CD4-positive, alpha-beta T cell treated with Interleukin-21 for 1 hour (primary cell): ENCODE data around the gene ZNF296.
"Not testable (repeated sequence)": the region's sequence is repeated elsewhere in the genome, so short reads cannot be mapped to it uniquely, and the experiment has no call there.

ENCODE experiments used
- DNase-seq: peaks from one replicate; pipeline ENCODE4 v3.0.0-alpha.2; 2020

The ZNF296 gene

DNA sequence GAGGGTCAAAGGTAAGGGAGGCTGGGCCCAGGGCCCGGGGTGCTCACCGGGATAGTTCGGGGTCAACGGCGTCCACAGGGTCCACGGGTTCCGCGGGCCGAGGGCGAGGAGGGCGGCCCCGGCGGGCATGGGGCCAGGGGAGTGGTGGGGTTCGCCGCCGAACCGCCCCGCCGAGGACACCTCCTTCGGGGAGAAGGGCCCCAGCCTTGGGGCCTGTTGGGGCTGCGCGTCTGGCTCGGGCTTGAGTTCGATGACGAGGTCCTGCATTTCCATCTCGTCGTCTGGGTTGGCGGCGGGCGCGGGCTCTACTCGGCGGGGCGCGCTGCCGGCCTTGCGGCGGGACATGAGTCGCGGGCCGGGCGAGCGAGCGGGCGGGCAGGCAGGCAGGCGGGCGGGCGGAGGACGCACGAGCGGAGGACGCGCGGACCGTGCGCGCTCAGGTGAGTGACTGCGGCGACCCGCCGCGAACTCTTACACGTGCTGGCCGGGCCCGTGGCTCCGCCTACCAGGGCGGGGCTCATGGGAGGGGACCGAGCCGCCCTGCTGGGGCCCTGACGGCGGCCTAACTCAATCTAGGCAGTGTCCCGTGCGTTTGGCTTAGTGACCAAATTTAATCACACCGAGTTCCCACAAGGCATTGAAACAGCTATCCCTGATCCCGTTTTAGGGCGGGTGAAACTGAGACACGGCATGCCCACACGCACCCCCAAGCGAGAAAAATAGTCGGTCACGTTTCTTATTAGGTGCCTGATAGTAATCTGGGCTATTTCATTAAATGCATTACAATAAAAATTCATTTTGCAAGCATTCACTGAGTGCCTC lies at the start of gene ZNF296:
TSS of gene ZNF296 (minus strand) at position 450 of the 822 bp plus-strand sequence. CDS start at position 345, 105 bp downstream.
- DNase-seq: peak; percentile 81

GRCh38 chr19:45125360-45125759 lies 49.1 kb upstream of the ZNF296 start:
- no peak for DNase-seq

DNA sequence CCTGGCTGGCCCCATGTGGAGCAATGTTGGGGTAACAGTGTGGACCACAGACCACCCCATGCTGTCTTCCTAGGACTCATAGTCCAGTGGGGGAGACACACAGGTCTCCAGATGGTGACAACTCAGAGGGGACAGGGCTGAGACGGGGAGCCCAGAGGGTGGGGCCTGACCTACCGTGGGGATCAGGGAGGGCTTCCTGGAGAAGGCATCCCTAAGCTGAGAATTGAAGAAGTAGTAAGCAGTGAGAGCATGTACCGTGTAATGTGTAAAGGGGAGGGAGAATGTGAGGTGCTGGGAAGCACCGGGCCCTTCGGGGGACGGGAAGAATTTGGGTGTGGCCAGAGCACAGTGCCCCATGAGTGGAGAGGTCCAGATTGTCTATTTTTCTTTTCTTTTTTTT lies 47.7 kb upstream of the ZNF296 start:
- no peak for DNase-seq

GRCh38 chr19:45123440-45123850 lies 47.2 kb upstream of the ZNF296 start:
- no peak for DNase-seq

GRCh38 chr19:45122832-45123231 lies 46.6 kb upstream of the ZNF296 start:
- no peak for DNase-seq

DNA sequence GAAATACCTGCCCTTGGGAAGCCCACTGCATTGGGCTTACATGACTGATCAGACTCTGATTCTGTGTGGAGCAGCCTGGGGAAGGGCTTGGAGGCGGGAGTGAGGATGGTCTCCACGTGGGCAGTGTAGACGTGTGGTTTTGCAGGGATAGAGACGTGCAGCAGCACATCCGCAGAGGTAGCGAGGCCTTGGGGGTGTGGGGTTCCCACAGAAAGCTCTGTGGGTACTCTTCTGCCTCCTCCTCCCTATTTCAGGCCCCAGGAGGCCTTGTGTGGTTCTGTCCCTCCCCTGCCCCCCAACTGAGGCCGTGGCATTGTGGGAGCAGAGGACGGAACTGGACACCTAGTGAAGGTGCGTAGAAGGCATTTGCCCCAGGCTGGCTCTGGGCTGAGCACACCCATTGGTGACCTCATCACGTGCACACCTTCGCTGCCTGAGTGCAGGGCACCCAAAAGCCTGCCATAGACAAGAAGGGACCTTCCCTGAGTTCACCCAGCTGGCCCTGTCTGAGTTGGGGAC lies 45.6 kb upstream of the ZNF296 start:
- DNase-seq: no peak

- no peak for DNase-seq
Measured at GRCh38 chr19:45119582-45119981, 43.3 kb upstream of the ZNF296 start.

DNA sequence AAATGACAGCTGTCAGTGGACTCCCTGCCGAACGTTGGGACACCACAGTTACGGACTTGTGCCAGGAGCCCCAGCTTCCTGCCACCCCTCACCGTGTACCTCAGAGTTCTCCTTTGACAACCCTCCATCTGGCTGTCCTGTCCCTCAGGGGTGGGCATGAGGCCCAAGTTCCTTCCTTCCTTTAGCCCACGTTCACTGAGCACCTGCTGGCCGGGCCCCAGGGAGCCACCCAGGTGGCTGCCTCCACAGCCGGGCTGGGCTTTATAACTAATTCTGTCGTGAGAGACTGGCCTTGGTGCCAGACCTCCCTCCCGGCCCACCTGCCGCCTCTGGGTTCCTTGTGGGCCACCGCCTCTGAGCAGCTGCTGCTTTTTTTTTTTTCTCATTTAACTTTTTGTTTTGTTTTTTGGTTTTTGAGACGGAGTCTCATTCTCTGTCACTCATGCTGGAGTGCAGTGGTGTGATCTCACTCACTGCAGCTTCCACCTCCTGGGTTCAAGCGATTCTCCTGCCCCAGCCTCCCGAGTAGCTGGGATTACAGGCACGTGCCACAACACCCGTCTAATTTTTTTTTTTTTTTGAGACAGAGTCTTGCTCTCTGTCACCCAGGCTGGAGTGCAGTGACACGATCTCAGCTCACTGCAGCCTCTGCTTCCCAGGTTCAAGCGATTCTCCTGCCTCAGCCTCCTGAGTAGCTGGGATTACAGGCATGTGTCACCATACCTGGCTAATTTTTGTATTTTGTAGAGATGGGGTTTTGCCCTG lies 42.5 kb upstream of the ZNF296 start:
- DNase-seq: not testable (repeated sequence)

DNA sequence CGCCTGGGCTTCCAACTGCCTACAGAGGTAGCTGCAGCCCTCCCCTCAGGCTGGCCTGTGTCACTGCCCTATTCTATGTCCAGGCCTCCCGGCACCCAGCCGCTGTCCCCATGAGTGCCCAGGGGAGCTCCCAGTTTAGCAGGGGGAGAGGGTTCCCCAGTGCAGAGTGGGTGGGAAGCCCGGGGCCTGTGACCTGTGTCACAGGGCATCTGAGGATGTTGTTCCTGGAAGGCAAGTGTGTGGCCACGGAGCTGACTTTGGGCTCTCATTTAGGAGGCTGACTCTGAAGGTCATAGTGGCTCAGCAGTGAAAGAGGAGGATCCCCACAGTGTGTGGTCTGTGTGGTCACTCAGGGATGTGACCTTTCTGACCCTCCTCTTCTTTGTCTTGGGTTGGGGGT lies 41.8 kb upstream of the ZNF296 start:
- no peak for DNase-seq

GRCh38 chr19:45117671-45118070 lies 41.4 kb upstream of the ZNF296 start:
- no peak for DNase-seq

DNA sequence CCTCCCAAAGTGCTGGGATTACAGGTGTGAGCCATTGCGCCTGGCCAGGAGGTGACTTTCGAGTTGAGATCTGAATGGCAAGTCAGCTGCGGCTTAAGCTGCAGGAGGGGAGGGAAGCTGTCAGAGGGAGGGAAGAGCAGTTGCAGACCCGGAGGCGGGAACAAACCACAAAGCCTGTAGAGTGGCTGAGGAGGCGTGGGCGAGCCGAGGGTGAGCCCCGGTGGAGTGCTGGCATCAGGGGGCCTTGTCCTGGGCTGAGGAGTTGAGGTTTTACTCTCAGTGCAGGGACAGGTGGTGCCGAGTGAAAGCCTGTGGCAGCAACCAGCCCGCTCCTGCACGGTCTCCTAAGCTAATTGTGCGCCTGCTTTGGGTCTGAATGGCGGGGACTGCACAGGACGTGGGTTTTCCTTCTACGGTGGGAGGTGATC lies 40.9 kb upstream of the ZNF296 start:
- DNase-seq: peak; percentile 32

DNA sequence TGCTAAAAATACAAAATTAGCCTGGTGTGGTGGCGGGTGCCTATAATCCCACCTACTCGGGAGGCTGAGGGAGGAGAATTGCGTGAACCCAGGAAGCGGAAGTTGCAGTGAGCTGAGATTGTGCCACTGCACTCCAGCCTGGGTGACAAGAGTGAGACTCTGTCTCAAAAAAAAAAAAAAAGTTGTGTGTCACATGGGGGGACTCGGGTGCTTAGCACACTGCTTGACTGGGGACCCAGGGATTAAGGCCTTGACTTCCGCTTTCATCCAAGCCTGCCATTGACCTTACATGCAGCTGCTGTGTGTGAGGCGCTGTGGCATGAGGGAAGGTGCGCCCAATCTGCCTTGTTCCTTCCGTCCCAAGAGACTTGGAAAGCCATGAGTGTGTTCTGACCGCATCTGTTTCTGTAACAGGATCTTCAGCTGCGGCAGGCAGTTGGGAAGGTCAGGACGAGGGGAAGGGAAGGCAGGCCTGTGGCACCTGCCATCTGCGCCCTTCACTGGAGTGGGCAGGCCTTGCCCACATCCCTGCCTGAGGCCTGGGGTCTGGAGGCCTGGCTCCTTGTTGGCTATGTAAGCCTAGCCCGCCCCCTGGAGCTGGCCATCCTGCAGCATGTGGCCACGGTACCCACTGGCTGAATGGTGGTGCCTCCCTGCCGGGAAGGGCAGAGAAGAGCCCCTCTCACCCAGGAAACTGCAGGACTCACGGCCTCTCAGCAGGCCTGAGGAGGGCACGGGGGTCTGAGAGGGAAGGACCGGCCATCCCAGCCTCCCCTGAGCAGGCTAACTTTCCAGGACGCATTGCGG lies 39.7 kb upstream of the ZNF296 start:
- DNase-seq: no peak

GRCh38 chr19:45114116-45114515 lies 37.8 kb upstream of the ZNF296 start:
- no peak for DNase-seq

DNA sequence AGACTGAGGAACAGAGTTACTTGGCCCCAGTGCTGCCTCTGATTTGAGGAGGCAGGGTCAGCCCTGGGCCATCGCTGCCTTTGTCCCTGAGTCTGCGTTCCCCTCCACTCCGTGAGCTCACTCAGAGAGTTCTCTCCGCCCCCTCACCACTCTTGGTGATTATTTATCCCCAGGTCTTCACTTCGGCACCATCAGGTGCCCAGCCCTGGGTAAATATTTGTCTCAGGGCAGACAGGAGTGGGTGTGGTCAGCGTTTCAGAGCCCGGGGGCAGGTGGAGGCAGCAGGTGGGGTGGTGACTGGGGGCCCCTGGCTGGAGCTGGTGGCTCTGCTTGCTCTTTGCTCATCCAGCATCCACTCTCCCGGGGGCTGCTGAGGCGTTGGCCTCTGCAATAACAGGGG lies 37.4 kb upstream of the ZNF296 start:
- DNase-seq: no peak

GRCh38 chr19:45112111-45112827 lies 36.0 kb upstream of the ZNF296 start:
- DNase-seq: no peak

- no peak for DNase-seq
Measured at GRCh38 chr19:45110851-45111266, 34.6 kb upstream of the ZNF296 start.

- no peak for DNase-seq
Measured at GRCh38 chr19:45107621-45108150, 31.4 kb upstream of the ZNF296 start.

- DNase-seq: not testable (repeated sequence)
Measured at GRCh38 chr19:45106363-45106762, 30.1 kb upstream of the ZNF296 start.

- peak; percentile 5 for DNase-seq
Measured at GRCh38 chr19:45104658-45105349, 28.5 kb upstream of the ZNF296 start.

GRCh38 chr19:45103508-45104319 lies 27.4 kb upstream of the ZNF296 start:
- no peak for DNase-seq

GRCh38 chr19:45103156-45103507 lies 26.9 kb upstream of the ZNF296 start:
- peak; percentile 47 for DNase-seq
